Activated CD8-positive, alpha-beta memory T cell treated with anti-CD3 and anti-CD28 coated beads, Interleukin-2, amount 10 ng/mL, durations not matched to agents 7 days and 5 days (primary cell): ENCODE results near the gene VSTM2B. TPM values are rescaled to one million over a fixed set of nuclear protein-coding genes. Genes with fewer than 3 reads are reported as not detected.

ENCODE experiments used
- ATAC-seq: fragments of 150-1000 bp; cut with Tn5 transposase; one replicate; pipeline ENCODE4 v1.10.0; 2021; ENCODE audit warnings: moderate library complexity
- CTCF ChIA-PET: fragments of 350-600 bp; sonication (Branson Sonifier 250); formaldehyde crosslinking; loops from one replicate; lab custom pipeline; 2021; ENCODE audit warnings: antibody characterized with exemption; lab: Charles Lee
- DNase-seq: peaks from one replicate; pipeline ENCODE4 v3.0.0-alpha.2; 2020
- H3K27ac Mint-ChIP-seq: one replicate; pipeline ENCODE4 v1.8.0; 2021; ENCODE audit warnings: mild to moderate bottlenecking, mixed read lengths
- H3K27me3 Mint-ChIP-seq: one replicate; pipeline ENCODE4 v1.8.0; 2021; ENCODE audit warnings: mixed read lengths
- H3K36me3 Mint-ChIP-seq: one replicate; pipeline ENCODE4 v1.8.0; 2021; ENCODE audit warnings: mild to moderate bottlenecking, mixed read lengths
- H3K4me1 Mint-ChIP-seq: one replicate; pipeline ENCODE4 v1.8.0; 2021; ENCODE audit warnings: mixed read lengths
- H3K4me3 Mint-ChIP-seq: one replicate; pipeline ENCODE4 v1.8.0; 2021; ENCODE audit warnings: mild to moderate bottlenecking, moderate library complexity, mixed read lengths
- H3K9me3 Mint-ChIP-seq: one replicate; pipeline ENCODE4 v1.8.0; 2022; ENCODE audit warnings: low read depth, mixed read lengths
- total RNA-seq, 2 experiments: library from RNA; stranded (reverse); gene quantifications; one replicate each; pipeline ENCODE4 v1.2.3, GENCODE V29; 2021

VSTM2B gene
- total RNA-seq, 2 experiments from 2014 or later: not detected

DNA sequence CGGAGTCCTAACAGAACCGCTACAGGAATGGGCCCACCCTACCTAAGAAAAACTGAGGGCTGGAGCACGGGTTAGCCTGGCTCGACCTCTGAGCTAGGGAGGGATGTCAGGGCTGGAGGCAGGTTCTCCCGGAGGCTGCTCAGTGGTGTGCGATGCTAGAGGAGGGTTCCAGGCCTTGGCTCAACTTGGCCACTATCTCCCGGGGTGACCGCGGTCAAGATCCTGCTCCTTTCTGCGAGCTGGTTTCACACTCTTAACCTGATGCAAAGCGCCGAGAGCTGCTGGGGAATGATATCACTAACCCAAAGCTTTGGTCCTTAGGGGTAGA is 80.6 kb downstream of the VSTM2B start:
- H3K36me3 Mint-ChIP-seq: peaks cover 9% of the 10 kb centered on the region
- H3K4me1 Mint-ChIP-seq: peaks cover 35% of the 10 kb centered on the region
- H3K4me3 Mint-ChIP-seq: peak overlapping the region; percentile 94
- no peaks in the 10 kb centered on the region for H3K9me3 Mint-ChIP-seq
- H3K27ac Mint-ChIP-seq: peak overlapping the region; percentile 99
- CTCF ChIA-PET: interaction anchor here (0.7 to 8.6 kb wide), 19 partner anchors 8 to 138 kb away, joined by 3 to 171 read pairs (median 5); partner anchors contain the start of genes C19orf12 and PLEKHF1
- H3K27me3 Mint-ChIP-seq: no peaks in the 10 kb centered on the region
- no peak for ATAC-seq
- no peak for DNase-seq

- Mint-ChIP-seq H3K36me3 (peaks cover 28% of the 10 kb centered on the region), H3K4me1 (peaks cover 38% of the 10 kb centered on the region), H3K27me3 (no peaks in the 10 kb centered on the region), H3K4me3 (no peak overlapping the region), H3K27ac (peak overlapping the region; percentile 81), H3K9me3 (no peaks in the 10 kb centered on the region)
- no peak for ATAC-seq
- CTCF ChIA-PET: interaction anchor here (1.2 to 8.6 kb wide), 12 partner anchors 13 to 112 kb away, joined by 4 to 171 read pairs (median 15); partner anchors contain the start of genes C19orf12 and PLEKHF1
- no peak for DNase-seq
Observed at GRCh38 chr19:29609636-29610035, 83.8 kb downstream of the VSTM2B start.

DNA sequence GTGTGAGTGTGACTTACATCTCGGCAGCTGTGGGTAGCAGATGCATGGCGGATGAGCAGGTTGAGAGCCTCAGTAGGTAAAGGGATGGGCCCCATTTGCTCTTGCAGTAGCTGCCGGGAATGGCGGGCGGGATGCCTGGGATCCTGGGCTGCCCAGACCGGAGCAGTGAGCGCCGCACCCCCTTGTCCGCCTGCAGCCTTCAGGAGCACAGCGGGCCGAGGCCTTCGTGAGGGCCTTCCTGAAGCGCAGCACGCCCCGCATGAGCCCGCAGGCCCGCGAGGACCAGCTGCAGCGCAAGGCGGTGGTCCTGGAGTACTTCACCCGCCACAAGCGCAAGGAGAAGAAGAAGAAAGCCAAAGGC is 84.4 kb downstream of the VSTM2B start:
- Mint-ChIP-seq H3K27ac (peak overlapping the region; percentile 81), H3K4me1 (peaks cover 35% of the 10 kb centered on the region), H3K36me3 (peaks cover 32% of the 10 kb centered on the region), H3K9me3 (no peaks in the 10 kb centered on the region), H3K4me3 (peak overlapping the region; percentile 54), H3K27me3 (no peaks in the 10 kb centered on the region)
- ATAC-seq (no peak), DNase-seq (no peak)
- CTCF ChIA-PET: interaction anchor here (0.6 to 8.6 kb wide), 25 partner anchors 13 to 198 kb away, joined by 3 to 171 read pairs (median 7); partner anchors contain the start of genes C19orf12 and PLEKHF1

DNA sequence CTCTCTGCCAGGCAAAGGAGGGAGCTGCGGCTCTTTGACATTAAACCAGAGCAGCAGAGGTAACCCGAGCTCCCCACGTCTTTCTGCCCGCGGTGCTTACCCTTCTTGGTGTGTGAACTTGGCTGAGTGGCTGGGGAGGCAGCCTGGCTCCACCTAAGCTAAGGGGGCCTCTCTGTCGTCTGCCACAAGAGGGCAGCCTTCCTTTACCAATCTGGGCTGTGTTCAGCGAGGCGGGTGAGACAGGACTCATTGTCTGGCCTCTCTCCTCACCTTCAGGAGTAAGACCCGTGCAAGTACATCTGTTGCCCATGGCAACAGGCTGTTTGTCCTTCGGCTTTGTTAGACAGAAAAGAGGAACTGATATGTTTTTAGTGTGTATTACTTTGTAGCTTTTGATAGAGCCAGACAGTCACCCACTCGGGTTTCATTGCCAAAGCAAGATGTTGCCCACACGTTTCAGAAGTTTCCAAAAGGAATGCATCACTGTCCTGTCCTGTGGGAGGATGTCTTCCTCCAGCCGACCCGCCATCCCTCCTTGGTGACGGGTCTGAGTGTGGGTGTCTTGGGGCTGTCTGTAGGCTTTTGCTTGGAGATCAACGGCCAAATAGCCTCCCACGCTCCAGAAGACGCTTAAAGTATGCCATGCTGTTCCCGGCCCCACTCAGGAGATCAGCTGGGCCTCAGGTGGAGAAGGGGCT is 84.9 kb downstream of the VSTM2B start:
- no peaks in the 10 kb centered on the region for H3K9me3 Mint-ChIP-seq
- H3K4me1 Mint-ChIP-seq: peaks cover 35% of the 10 kb centered on the region
- DNase-seq (peak; percentile 93), ATAC-seq (peak; percentile 76)
- no peak overlapping the region for H3K4me3 Mint-ChIP-seq
- no peaks in the 10 kb centered on the region for H3K27me3 Mint-ChIP-seq
- H3K27ac Mint-ChIP-seq: peak overlapping the region; percentile 81
- CTCF ChIA-PET: interaction anchor here (0.6 to 8.6 kb wide), 27 partner anchors 12 to 198 kb away, joined by 3 to 171 read pairs (median 7); partner anchors contain the start of genes C19orf12 and PLEKHF1
- peaks cover 37% of the 10 kb centered on the region for H3K36me3 Mint-ChIP-seq

DNA sequence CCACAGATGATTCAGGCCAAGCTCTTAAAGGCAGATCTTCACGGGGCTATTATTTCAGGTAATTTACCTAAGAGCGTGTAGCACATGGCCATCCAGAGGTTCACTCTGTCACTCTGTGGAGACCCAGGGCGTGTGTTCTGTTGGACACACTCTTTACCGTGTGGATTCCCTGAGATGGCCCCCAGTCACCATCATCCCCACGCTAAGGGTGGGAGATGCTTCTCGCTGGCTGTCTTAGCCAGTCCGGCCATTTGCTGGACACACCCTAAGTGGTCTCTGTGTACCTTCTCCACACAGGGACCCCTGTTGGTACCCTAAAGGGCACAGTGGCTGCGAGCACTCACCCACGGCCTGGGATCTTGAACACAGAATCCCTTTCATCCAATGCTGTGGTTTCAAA is 86.3 kb downstream of the VSTM2B start:
- CTCF ChIA-PET: interaction anchor here (2.0 to 8.6 kb wide), 7 partner anchors 11 to 118 kb away, joined by 6 to 171 read pairs (median 74); partner anchors contain the start of genes C19orf12 and PLEKHF1
- Mint-ChIP-seq H3K27me3 (no peaks in the 10 kb centered on the region), H3K9me3 (no peaks in the 10 kb centered on the region), H3K4me3 (no peak overlapping the region), H3K4me1 (peaks cover 29% of the 10 kb centered on the region), H3K36me3 (peaks cover 40% of the 10 kb centered on the region), H3K27ac (peak overlapping the region; percentile 35)
- no peak for DNase-seq
- ATAC-seq: no peak

- Mint-ChIP-seq H3K27me3 (no peaks in the 10 kb centered on the region), H3K4me1 (peaks cover 25% of the 10 kb centered on the region), H3K9me3 (no peaks in the 10 kb centered on the region), H3K27ac (no peak overlapping the region), H3K4me3 (no peak overlapping the region), H3K36me3 (peaks cover 40% of the 10 kb centered on the region)
- CTCF ChIA-PET: interaction anchor here (1.4 to 8.6 kb wide), 5 partner anchors 10 to 101 kb away, joined by 4 to 171 read pairs (median 153); partner anchors contain the start of gene C19orf12
- ATAC-seq (no peak), DNase-seq (no peak)
Observed at GRCh38 chr19:29612801-29613595, 87.2 kb downstream of the VSTM2B start.

DNA sequence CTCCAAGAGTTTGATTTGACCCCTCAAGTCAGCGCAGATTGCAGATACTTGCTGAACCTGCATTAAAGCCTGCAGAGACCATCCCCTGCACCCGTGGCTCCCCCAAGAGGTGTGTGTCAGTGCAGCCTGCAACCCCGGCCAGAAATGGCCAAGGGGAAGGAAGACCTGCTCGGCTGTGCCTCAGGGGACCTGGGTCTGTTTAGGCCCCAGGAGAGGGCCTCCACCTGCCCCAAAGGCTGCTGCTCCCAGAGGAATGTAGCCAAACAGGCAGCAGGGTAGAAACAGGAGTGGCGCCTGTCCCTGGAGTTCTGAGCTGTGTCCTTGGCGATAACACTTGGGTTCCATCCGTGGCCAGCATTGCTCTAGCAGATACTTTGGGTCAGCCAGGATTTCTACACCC is 88.3 kb downstream of the VSTM2B start:
- H3K36me3 Mint-ChIP-seq: peaks cover 38% of the 10 kb centered on the region
- no peaks in the 10 kb centered on the region for H3K9me3 Mint-ChIP-seq

More for the DNA sequence above, 88.3 kb downstream of the VSTM2B start:
- Mint-ChIP-seq H3K27me3 (no peaks in the 10 kb centered on the region), H3K4me3 (no peak overlapping the region), H3K27ac (no peak overlapping the region), H3K4me1 (peaks cover 23% of the 10 kb centered on the region)
- ATAC-seq (no peak), DNase-seq (no peak)
- CTCF ChIA-PET: interaction anchor here (1.4 kb wide), 3 partner anchors 7 to 77 kb away, joined by 4 to 6 read pairs (median 4); partner anchors contain the start of gene POP4

Other genes with a start within 250 kb of the VSTM2B start
- gene POP4, start 80.3 kb downstream of the VSTM2B start, total RNA-seq: 100 to 1,000 TPM in 1 of 2 experiments, 10 to 100 TPM in 1; 96.6 to 106 TPM
- 10 to 100 TPM; 42.4 to 64.1 TPM for gene PLEKHF1, start 139.5 kb downstream of the VSTM2B start, total RNA-seq
- 10 to 100 TPM; 43.6 to 44.1 TPM for gene C19orf12, start 189.3 kb downstream of the VSTM2B start, total RNA-seq